Skeletal muscle cell (primary cell): Measurements from ENCODE around the gene XPO6.

Experiments
- DNase-seq: peaks from one replicate; pipeline ENCODE4 v3.0.0-alpha.2; 2010; ENCODE audit warnings: low read depth
- H3K4me3 ChIP-seq: 2 replicates; pipeline ENCODE4 v1.5.1; 2011; ENCODE audit warnings: low read depth, mild to moderate bottlenecking, control low read depth, low read length, moderate library complexity

Gene XPO6

GRCh38 chr16:28164140-28164539 is 47.6 kb downstream of the XPO6 start:
- peak; percentile 49 for DNase-seq
- H3K4me3 ChIP-seq: no peak overlapping the region

GRCh38 chr16:28163699-28164098 is 48.1 kb downstream of the XPO6 start:
- DNase-seq: no peak
- no peak overlapping the region for H3K4me3 ChIP-seq

- DNase-seq: no peak
- no peak overlapping the region for H3K4me3 ChIP-seq
Measured at GRCh38 chr16:28162326-28162877, 49.4 kb downstream of the XPO6 start.

GRCh38 chr16:28161626-28162025 is 50.1 kb downstream of the XPO6 start:
- H3K4me3 ChIP-seq: no peak overlapping the region
- no peak for DNase-seq

- no peak overlapping the region for H3K4me3 ChIP-seq
- DNase-seq: no peak
Measured at GRCh38 chr16:28158136-28158535, 53.6 kb downstream of the XPO6 start.

- no peak overlapping the region for H3K4me3 ChIP-seq
- no peak for DNase-seq
Measured at GRCh38 chr16:28156056-28156680, 55.6 kb downstream of the XPO6 start.

- no peak overlapping the region for H3K4me3 ChIP-seq
- DNase-seq: no peak
Measured at GRCh38 chr16:28155293-28155692, 56.5 kb downstream of the XPO6 start.

GRCh38 chr16:28151180-28151579 is 60.6 kb downstream of the XPO6 start:
- no peak overlapping the region for H3K4me3 ChIP-seq
- no peak for DNase-seq

GRCh38 chr16:28149011-28149888 is 62.5 kb downstream of the XPO6 start:
- no peak overlapping the region for H3K4me3 ChIP-seq
- no peak for DNase-seq

GRCh38 chr16:28146536-28146935 is 65.2 kb downstream of the XPO6 start:
- DNase-seq: no peak
- H3K4me3 ChIP-seq: no peak overlapping the region

- no peak overlapping the region for H3K4me3 ChIP-seq
- DNase-seq: no peak
Measured at GRCh38 chr16:28145796-28146195, 66.0 kb downstream of the XPO6 start.

GRCh38 chr16:28140788-28141618 is 70.8 kb downstream of the XPO6 start:
- H3K4me3 ChIP-seq: no peak overlapping the region
- DNase-seq: no peak

- H3K4me3 ChIP-seq: no peak overlapping the region
- no peak for DNase-seq
Measured at GRCh38 chr16:28139530-28139929, 72.2 kb downstream of the XPO6 start.

GRCh38 chr16:28136751-28137434 is 74.9 kb downstream of the XPO6 start:
- DNase-seq: no peak
- H3K4me3 ChIP-seq: no peak overlapping the region

- no peak overlapping the region for H3K4me3 ChIP-seq
- no peak for DNase-seq
Measured at GRCh38 chr16:28133666-28134065, 78.1 kb downstream of the XPO6 start.

- H3K4me3 ChIP-seq: no peak overlapping the region
- DNase-seq: no peak
Measured at GRCh38 chr16:28131743-28132393, 79.9 kb downstream of the XPO6 start.

GRCh38 chr16:28131181-28131580 is 80.6 kb downstream of the XPO6 start:
- H3K4me3 ChIP-seq: no peak overlapping the region
- no peak for DNase-seq

- no peak overlapping the region for H3K4me3 ChIP-seq
- no peak for DNase-seq
Measured at GRCh38 chr16:28130099-28131088, 81.4 kb downstream of the XPO6 start.
